CD4-positive, alpha-beta T cell (primary cell): Measurements from ENCODE around the gene LDLRAD4. TPM values are rescaled to one million over a fixed set of nuclear protein-coding genes. Genes with fewer than 3 reads are reported as not detected.

Experiments used
- ATAC-seq: fragments of 200-7000 bp; cut with Tn5 transposase; one replicate; pipeline ENCODE4 v1.10.0; 2022; ENCODE audit warnings: mild to moderate bottlenecking; ENCODE audit not compliant: poor library complexity
- CTCF ChIA-PET: fragments of 350-600 bp; sonication (Branson Sonifier 250); formaldehyde crosslinking; loops from one replicate; lab custom pipeline; 2021; ENCODE audit warnings: antibody characterized with exemption, inconsistent platforms; lab: Charles Lee
- POLR2A ChIA-PET: fragments of 350-600 bp; sonication (Branson Sonifier 250); formaldehyde crosslinking; loops from one replicate; lab custom pipeline; 2021; ENCODE audit warnings: antibody characterized with exemption, inconsistent platforms; lab: Charles Lee
- DNase-seq, 14 experiments: peaks; one replicate each; pipeline ENCODE4 v3.0.0-alpha.2; 2013 to 2020; ENCODE audit warnings: mixed read lengths in 2 of 14
- H3K27ac ChIP-seq, 2 donors: one replicate each; pipeline versions ENCODE4 v1.5.1 to v1.7.0; 2013; ENCODE audit warnings: low read length in 2 of 2, low read depth in 1 of 2, mild to moderate bottlenecking in 1 of 2
- H3K27me3 ChIP-seq, 2 experiments: 1 replicate in 1 of 2; 2 replicates in 1 of 2; pipeline versions ENCODE4 v1.6.1 to v1.7.0; 2013; ENCODE audit warnings: low read length in 2 of 2, control low read depth in 1 of 2, mild to moderate bottlenecking in 1 of 2, moderate library complexity in 1 of 2; ENCODE audit not compliant: insufficient read depth in 2 of 2, control insufficient read depth in 1 of 2
- H3K36me3 ChIP-seq: one replicate; pipeline ENCODE4 v1.6.1; 2013; ENCODE audit warnings: low read length, control low read depth; ENCODE audit not compliant: insufficient read depth
- H3K4me1 ChIP-seq: one replicate; pipeline ENCODE4 v1.6.1; 2013; ENCODE audit warnings: low read length, control low read depth; ENCODE audit not compliant: insufficient read depth
- H3K4me3 ChIP-seq: one replicate; pipeline ENCODE4 v1.5.1; 2013; ENCODE audit warnings: mild to moderate bottlenecking, low read length, moderate library complexity
- H3K9me3 ChIP-seq, 2 experiments: 1 replicate in 1 of 2; 2 replicates in 1 of 2; pipeline versions ENCODE4 v1.6.1 to v1.7.0; 2013; ENCODE audit warnings: low read length in 2 of 2, mild to moderate bottlenecking in 2 of 2, control low read depth in 1 of 2, moderate library complexity in 1 of 2; ENCODE audit not compliant: control insufficient read depth in 1 of 2, insufficient read depth in 1 of 2
- H3K27ac Mint-ChIP-seq: one replicate; pipeline ENCODE4 v1.8.0; 2020; ENCODE audit warnings: mixed read lengths
- H3K27me3 Mint-ChIP-seq: one replicate; pipeline ENCODE4 v1.8.0; 2021; ENCODE audit warnings: mixed read lengths
- H3K36me3 Mint-ChIP-seq: one replicate; pipeline ENCODE4 v1.8.0; 2021; ENCODE audit warnings: low read depth, mixed read lengths
- H3K4me1 Mint-ChIP-seq: one replicate; pipeline ENCODE4 v1.8.0; 2021; ENCODE audit warnings: low read depth, mixed read lengths
- H3K4me3 Mint-ChIP-seq: one replicate; pipeline ENCODE4 v1.8.0; 2020; ENCODE audit warnings: mild to moderate bottlenecking, mixed read lengths
- H3K9me3 Mint-ChIP-seq: one replicate; pipeline ENCODE4 v1.8.0; 2020; ENCODE audit warnings: mixed read lengths
- intact Hi-C, 2 experiments: fragments of 100-400 bp; cut with DNase I in 1 of 2; cut with micrococcal nuclease in 1 of 2; formaldehyde crosslinking; loops; one replicate each; pipeline versions ENCODE4 v1.15.1 to v1.9.0; 2023 to 2025; cut with DNase I, micrococcal nuclease
- total RNA-seq, 174 experiments: library from RNA in 2 of 174; stranded (reverse) in 2 of 174; gene quantifications; one replicate each; pipeline ENCODE4 v1.2.3 and lab custom pipeline; 2021 to 2026
- TF ChIP-seq, protein P1 (sequence below): fragments of 200-600 bp; IDR thresholded peaks from one replicate; pipeline ENCODE4 v1.8.0; 2022; ENCODE audit warnings: antibody characterized with exemption, mild to moderate bottlenecking

LDLRAD4 gene
- total RNA-seq, 2 experiments from 2014 or later, result 51.9 to 52.7 TPM

DNA sequence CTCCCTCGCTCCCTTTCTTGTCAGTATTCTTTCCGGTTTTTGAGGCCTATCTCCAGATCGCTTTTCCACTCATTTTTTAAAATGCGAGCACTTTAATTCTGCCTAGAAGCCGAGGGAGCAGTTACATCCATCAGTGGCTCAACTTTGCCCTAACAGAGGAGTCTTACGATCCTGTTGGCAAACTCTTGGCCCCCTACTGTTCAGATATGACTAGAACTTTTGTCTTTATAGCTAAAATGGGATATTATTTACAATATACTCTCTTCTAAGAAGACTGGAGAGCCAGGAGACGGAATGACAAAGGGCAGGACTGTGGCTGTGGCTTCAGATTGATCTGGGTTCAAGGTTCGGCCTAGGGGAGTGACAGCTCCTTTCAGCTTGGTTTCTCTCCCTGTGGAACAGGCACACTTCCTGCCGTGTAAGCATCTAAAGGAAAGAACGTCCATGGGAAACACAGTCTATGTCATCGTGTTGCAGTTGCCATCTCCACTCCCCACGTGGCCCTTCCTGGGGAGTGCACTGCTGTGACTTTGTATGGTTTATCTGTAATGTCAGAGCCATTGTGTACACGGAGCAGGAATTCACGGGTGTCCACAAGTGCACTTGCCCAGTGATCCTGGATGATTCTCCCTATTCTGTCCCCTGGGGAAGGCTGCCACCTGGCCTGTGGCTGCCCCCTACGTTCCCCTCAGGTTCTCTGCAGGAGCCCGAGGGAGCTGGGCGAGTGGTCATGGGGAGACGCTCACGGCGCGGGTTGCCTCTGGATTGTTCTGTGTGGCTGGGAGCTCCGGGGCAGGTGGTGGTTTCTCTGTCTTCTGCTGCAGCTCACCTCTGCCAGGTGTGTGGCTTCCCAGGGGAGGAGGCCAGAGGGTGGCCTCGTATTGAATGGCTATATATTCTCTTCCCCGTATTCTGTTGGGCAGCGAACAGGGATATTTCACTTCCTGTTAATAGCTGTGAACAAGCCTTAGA lies 222.0 kb downstream of the LDLRAD4 start:
- ChIA-PET CTCF (interaction anchor here (1.0 kb wide), 1 partner anchor 23 kb away, joined by 3 read pairs; no protein-coding TSS in a partner anchor), POLR2A (interaction anchor here (0.6 to 1.5 kb wide), 2 partner anchors 18 to 24 kb away, joined by 3 to 4 read pairs; no protein-coding TSS in a partner anchor)
- Histone ChIP-seq H3K27ac (no peak overlapping the region), H3K36me3 (no peaks in the 10 kb centered on the region), H3K4me1 (peaks cover 48% of the 10 kb centered on the region), H3K9me3 (no peaks in the 10 kb centered on the region), H3K27me3 (no peaks in the 10 kb centered on the region), H3K4me3 (no peak overlapping the region)
- DNase-seq, result no peak
- peaks cover 73% of the 10 kb centered on the region for H3K4me1 Mint-ChIP-seq
- no peaks in the 10 kb centered on the region for H3K36me3 Mint-ChIP-seq
- H3K9me3 Mint-ChIP-seq, result no peaks in the 10 kb centered on the region
- peak overlapping the region; percentile 38 for H3K4me3 Mint-ChIP-seq
- no peaks in the 10 kb centered on the region for H3K27me3 Mint-ChIP-seq
- TF ChIP-seq, protein P1, sequence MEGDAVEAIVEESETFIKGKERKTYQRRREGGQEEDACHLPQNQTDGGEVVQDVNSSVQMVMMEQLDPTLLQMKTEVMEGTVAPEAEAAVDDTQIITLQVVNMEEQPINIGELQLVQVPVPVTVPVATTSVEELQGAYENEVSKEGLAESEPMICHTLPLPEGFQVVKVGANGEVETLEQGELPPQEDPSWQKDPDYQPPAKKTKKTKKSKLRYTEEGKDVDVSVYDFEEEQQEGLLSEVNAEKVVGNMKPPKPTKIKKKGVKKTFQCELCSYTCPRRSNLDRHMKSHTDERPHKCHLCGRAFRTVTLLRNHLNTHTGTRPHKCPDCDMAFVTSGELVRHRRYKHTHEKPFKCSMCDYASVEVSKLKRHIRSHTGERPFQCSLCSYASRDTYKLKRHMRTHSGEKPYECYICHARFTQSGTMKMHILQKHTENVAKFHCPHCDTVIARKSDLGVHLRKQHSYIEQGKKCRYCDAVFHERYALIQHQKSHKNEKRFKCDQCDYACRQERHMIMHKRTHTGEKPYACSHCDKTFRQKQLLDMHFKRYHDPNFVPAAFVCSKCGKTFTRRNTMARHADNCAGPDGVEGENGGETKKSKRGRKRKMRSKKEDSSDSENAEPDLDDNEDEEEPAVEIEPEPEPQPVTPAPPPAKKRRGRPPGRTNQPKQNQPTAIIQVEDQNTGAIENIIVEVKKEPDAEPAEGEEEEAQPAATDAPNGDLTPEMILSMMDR, result no peak
- ATAC-seq, result no peak
- H3K27ac Mint-ChIP-seq, result no peak overlapping the region
- intact Hi-C loops, result no loop called here

DNA sequence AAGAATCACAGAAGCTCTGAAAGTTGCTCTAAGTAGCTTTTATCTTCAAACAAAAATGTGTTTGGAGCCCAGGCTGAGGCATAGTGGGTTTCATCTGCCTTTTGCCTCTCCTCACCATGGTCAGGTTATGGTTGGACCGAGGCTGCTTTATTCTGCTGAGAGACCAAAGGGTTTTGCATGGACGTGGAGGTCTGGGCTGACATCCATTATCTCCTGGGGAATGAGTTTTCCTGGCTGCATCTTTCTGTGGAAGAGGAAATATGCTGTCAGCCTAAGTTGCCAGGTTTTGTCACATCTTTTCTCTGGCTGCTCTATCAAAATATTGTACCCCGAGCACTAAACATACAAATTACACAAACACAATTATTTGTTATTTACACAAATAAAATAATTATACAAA lies 223.2 kb downstream of the LDLRAD4 start:
- CTCF ChIA-PET, result no interaction called here
- ATAC-seq, result no peak
- no peaks in the 10 kb centered on the region for H3K27me3 Mint-ChIP-seq

DNA sequence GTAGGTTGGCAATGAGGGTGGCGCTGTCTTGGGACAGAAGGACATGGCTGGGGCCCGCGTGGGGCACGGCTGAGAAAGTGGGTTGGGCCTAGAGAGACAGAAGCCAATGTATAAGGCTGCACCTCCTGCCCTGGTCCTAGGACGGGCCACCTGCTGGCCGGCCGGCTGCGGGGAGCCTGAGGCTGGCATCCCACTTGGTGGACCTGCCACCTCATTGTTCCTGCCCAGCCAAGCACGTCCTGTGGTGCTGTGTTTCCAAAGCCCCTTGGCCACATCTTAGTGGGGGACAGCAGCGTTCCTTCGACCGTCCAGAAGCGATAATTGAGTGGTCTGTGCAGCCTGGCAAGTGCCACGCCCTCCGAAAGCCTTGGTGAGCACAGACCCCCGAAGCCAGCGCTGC lies 223.9 kb downstream of the LDLRAD4 start:
- Histone ChIP-seq H3K27ac (no peak overlapping the region), H3K9me3 (no peaks in the 10 kb centered on the region), H3K27me3 (no peaks in the 10 kb centered on the region), H3K4me1 (peaks cover 42% of the 10 kb centered on the region), H3K36me3 (no peaks in the 10 kb centered on the region), H3K4me3 (no peak overlapping the region)
- ChIA-PET CTCF (no interaction called here), POLR2A (no interaction called here)
- Mint-ChIP-seq H3K4me1 (peaks cover 56% of the 10 kb centered on the region), H3K27ac (no peak overlapping the region), H3K9me3 (no peaks in the 10 kb centered on the region), H3K36me3 (no peaks in the 10 kb centered on the region), H3K4me3 (no peak overlapping the region), H3K27me3 (no peaks in the 10 kb centered on the region)
- intact Hi-C loops, result no loop called here
- DNase-seq, result no peak
- TF ChIP-seq, protein P1, result no peak
- ATAC-seq, result no peak

More for the DNA sequence above, 223.2 kb downstream of the LDLRAD4 start:
- H3K4me3 Mint-ChIP-seq, result no peak overlapping the region
- no peaks in the 10 kb centered on the region for H3K9me3 Mint-ChIP-seq
- Histone ChIP-seq H3K27me3 (no peaks in the 10 kb centered on the region), H3K27ac (no peak overlapping the region), H3K4me1 (peaks cover 48% of the 10 kb centered on the region), H3K4me3 (no peak overlapping the region), H3K36me3 (no peaks in the 10 kb centered on the region), H3K9me3 (no peaks in the 10 kb centered on the region)
- H3K4me1 Mint-ChIP-seq, result peaks cover 61% of the 10 kb centered on the region
- POLR2A ChIA-PET, result no interaction called here
- no peaks in the 10 kb centered on the region for H3K36me3 Mint-ChIP-seq
- TF ChIP-seq, protein P1, result no peak
- DNase-seq, result no peak
- intact Hi-C loops, result no loop called here
- no peak overlapping the region for H3K27ac Mint-ChIP-seq
